Measurements from ENCODE around the gene PRDX3. TPM values are rescaled to one million over a fixed set of nuclear protein-coding genes. Genes with fewer than 3 reads are reported as not detected.
A peak's percentile ranks its signal among the peaks of the same experiment; 100 is the strongest.
"Not testable (repeated sequence)": the region's sequence is repeated elsewhere in the genome, so short reads cannot be mapped to it uniquely, and the experiment has no call there.

PRDX3 gene
- total RNA-seq, 1 donor from 2014 or later = 93.2 TPM

GRCh38 chr10:119140603-119141245 lies 37.9 kb downstream of the PRDX3 start:
- Mint-ChIP-seq H3K9me3 (ENCODE audit: unreplicated experiment) (no peaks in the 10 kb centered on the region), H3K27ac (ENCODE audit: unreplicated experiment) (no peak overlapping the region)

GRCh38 chr10:119139464-119140067 lies 39.0 kb downstream of the PRDX3 start:
- DNase-seq (ENCODE audit: low spot score) = peak; percentile 52
- no peaks in the 10 kb centered on the region for H3K9me3 Mint-ChIP-seq (ENCODE audit: unreplicated experiment)
- H3K36me3 Mint-ChIP-seq (ENCODE audit: low read depth, unreplicated experiment) = peaks cover 10% of the 10 kb centered on the region
- peak overlapping the region; percentile 35 for H3K4me3 Mint-ChIP-seq (ENCODE audit: unreplicated experiment)
- H3K4me1 Mint-ChIP-seq (ENCODE audit: unreplicated experiment) = no peaks in the 10 kb centered on the region
- H3K27me3 Mint-ChIP-seq (ENCODE audit: unreplicated experiment) = peaks cover 3% of the 10 kb centered on the region
- H3K27ac Mint-ChIP-seq (ENCODE audit: unreplicated experiment) = no peak overlapping the region
- peak; percentile 25 for TF ChIP-seq CTCF (IDR thresholded peaks at IDR 0.05; ENCODE audit: unreplicated experiment)

More at GRCh38 chr10:119140603-119141245, 37.9 kb downstream of the PRDX3 start:
- H3K4me3 Mint-ChIP-seq (ENCODE audit: unreplicated experiment) = peak overlapping the region; percentile 25
- peaks cover 10% of the 10 kb centered on the region for H3K36me3 Mint-ChIP-seq (ENCODE audit: low read depth, unreplicated experiment)
- H3K4me1 Mint-ChIP-seq (ENCODE audit: unreplicated experiment) = no peaks in the 10 kb centered on the region
- DNase-seq (ENCODE audit: low spot score) = no peak
- peaks cover 3% of the 10 kb centered on the region for H3K27me3 Mint-ChIP-seq (ENCODE audit: unreplicated experiment)
- TF ChIP-seq CTCF (IDR thresholded peaks at IDR 0.05; ENCODE audit: unreplicated experiment) = no peak

GRCh38 chr10:119138346-119139306 lies 40.0 kb downstream of the PRDX3 start:
- no peaks in the 10 kb centered on the region for H3K4me1 Mint-ChIP-seq (ENCODE audit: unreplicated experiment)
- no peak overlapping the region for H3K27ac Mint-ChIP-seq (ENCODE audit: unreplicated experiment)
- TF ChIP-seq CTCF (IDR thresholded peaks at IDR 0.05; ENCODE audit: unreplicated experiment) = no peak
- no peaks in the 10 kb centered on the region for H3K9me3 Mint-ChIP-seq (ENCODE audit: unreplicated experiment)
- no peak for DNase-seq (ENCODE audit: low spot score)
- peaks cover 13% of the 10 kb centered on the region for H3K36me3 Mint-ChIP-seq (ENCODE audit: low read depth, unreplicated experiment)
- H3K27me3 Mint-ChIP-seq (ENCODE audit: unreplicated experiment) = peaks cover 4% of the 10 kb centered on the region
- peak overlapping the region; percentile 31 for H3K4me3 Mint-ChIP-seq (ENCODE audit: unreplicated experiment)

GRCh38 chr10:119137878-119138277 lies 40.7 kb downstream of the PRDX3 start:
- H3K4me3 Mint-ChIP-seq (ENCODE audit: unreplicated experiment); H3K9me3 Mint-ChIP-seq (ENCODE audit: unreplicated experiment); H3K27me3 Mint-ChIP-seq (ENCODE audit: unreplicated experiment); DNase-seq (ENCODE audit: low spot score); H3K27ac Mint-ChIP-seq (ENCODE audit: unreplicated experiment); H3K4me1 Mint-ChIP-seq (ENCODE audit: unreplicated experiment): not testable (repeated sequence)
- H3K36me3 Mint-ChIP-seq (ENCODE audit: low read depth, unreplicated experiment) = peaks cover 19% of the 10 kb centered on the region

GRCh38 chr10:119136084-119136483 lies 42.5 kb downstream of the PRDX3 start:
- peaks cover 24% of the 10 kb centered on the region for H3K36me3 Mint-ChIP-seq (ENCODE audit: low read depth, unreplicated experiment)

More at GRCh38 chr10:119136084-119136483, 42.5 kb downstream of the PRDX3 start:
- H3K27ac Mint-ChIP-seq (ENCODE audit: unreplicated experiment) = no peak overlapping the region
- no peak overlapping the region for H3K4me3 Mint-ChIP-seq (ENCODE audit: unreplicated experiment)
- TF ChIP-seq CTCF (IDR thresholded peaks at IDR 0.05; ENCODE audit: unreplicated experiment) = no peak
- H3K9me3 Mint-ChIP-seq (ENCODE audit: unreplicated experiment) = no peaks in the 10 kb centered on the region
- no peaks in the 10 kb centered on the region for H3K4me1 Mint-ChIP-seq (ENCODE audit: unreplicated experiment)
- H3K27me3 Mint-ChIP-seq (ENCODE audit: unreplicated experiment) = peaks cover 4% of the 10 kb centered on the region
- DNase-seq (ENCODE audit: low spot score) = no peak

Data from endothelial cell (in vitro differentiated cells).